Mesendoderm (in vitro differentiated cells): ENCODE data around the gene NECTIN2.
"Not testable (repeated sequence)": the region's sequence is repeated elsewhere in the genome, so short reads cannot be mapped to it uniquely, and the experiment has no call there.

ENCODE experiments used
- DNase-seq: peaks from one replicate; pipeline ENCODE4 v3.0.0; 2013
- H2AK5ac ChIP-seq: 2 replicates; pipeline ENCODE4 v1.6.1; 2013; ENCODE audit warnings: low read length, inconsistent platforms
- H2BK120ac ChIP-seq: 2 replicates; pipeline ENCODE4 v1.6.1; 2013; ENCODE audit warnings: low read depth, mild to moderate bottlenecking, low read length, moderate library complexity, mixed read lengths
- H2BK15ac ChIP-seq: replicated peaks from 2 replicates; pipeline ENCODE4 v1.6.1; 2013; ENCODE audit warnings: low read depth, mild to moderate bottlenecking, moderate library complexity
- H2BK5ac ChIP-seq: 2 replicates; pipeline ENCODE4 v1.6.1; 2013; ENCODE audit warnings: low read length, inconsistent platforms
- H3K18ac ChIP-seq: 2 replicates; pipeline ENCODE4 v1.6.1; 2013; ENCODE audit warnings: mild to moderate bottlenecking, low read length, mixed read lengths
- H3K23ac ChIP-seq: one replicate; pipeline ENCODE4 v1.6.1; 2013; ENCODE audit warnings: low read length
- H3K27ac ChIP-seq: 2 replicates; pipeline ENCODE4 v1.5.1; 2013; ENCODE audit warnings: low read depth, mild to moderate bottlenecking, inconsistent platforms, low read length, moderate library complexity
- H3K27me3 ChIP-seq: 2 replicates; pipeline ENCODE4 v1.6.1; 2013; ENCODE audit warnings: low read length, control low read depth, mild to moderate bottlenecking, inconsistent platforms; ENCODE audit not compliant: insufficient read depth, poor library complexity
- H3K36me3 ChIP-seq: 2 replicates; pipeline ENCODE4 v1.6.1; 2013; ENCODE audit warnings: low read length, inconsistent platforms; ENCODE audit not compliant: control insufficient read depth, insufficient read depth
- H3K4ac ChIP-seq: one replicate; pipeline ENCODE4 v1.6.1; 2013; ENCODE audit warnings: low read depth, mild to moderate bottlenecking, low read length, moderate library complexity
- H3K4me1 ChIP-seq: 2 replicates; pipeline ENCODE4 v1.6.1; 2013; ENCODE audit warnings: low read depth, low read length, inconsistent platforms; ENCODE audit not compliant: control insufficient read depth
- H3K4me2 ChIP-seq: 2 replicates; pipeline ENCODE4 v1.6.1; 2013; ENCODE audit warnings: low read length
- H3K4me3 ChIP-seq: 2 replicates; pipeline ENCODE4 v1.5.1; 2013; ENCODE audit warnings: mild to moderate bottlenecking, low read length
- H3K56ac ChIP-seq: one replicate; pipeline ENCODE4 v1.6.1; 2013; ENCODE audit warnings: low read length
- H3K79me1 ChIP-seq: 2 replicates; pipeline ENCODE4 v1.6.1; 2013; ENCODE audit warnings: low read length, inconsistent platforms
- H3K79me2 ChIP-seq: 2 replicates; pipeline ENCODE4 v1.6.1; 2013; ENCODE audit warnings: mild to moderate bottlenecking, low read length; ENCODE audit not compliant: control insufficient read depth, insufficient read depth
- H3K9ac ChIP-seq: 2 replicates; pipeline ENCODE4 v1.6.1; 2013; ENCODE audit warnings: low read length, inconsistent platforms
- H4K5ac ChIP-seq: one replicate; pipeline ENCODE4 v1.6.1; 2013; ENCODE audit warnings: low read length
- H4K8ac ChIP-seq: one replicate; pipeline ENCODE4 v1.6.1; 2013; ENCODE audit warnings: low read depth, mild to moderate bottlenecking, control low read depth, low read length, moderate library complexity
- WGBS: extraction: QIAGEN DNeasy Blood & Tissue Kit; methylation state at CpG from one replicate; pipeline ENCODE4 v1.1.7; 2013; ENCODE audit warnings: low lambda C conversion rate, missing lambda C conversion rate; ENCODE audit not compliant: insufficient coverage; ENCODE audit errors: extremely low coverage; 5-methylcytosine and 5-hydroxymethylcytosine counted together

NECTIN2 gene

GRCh38 chr19:44888335-44888734, 42.2 kb downstream of the NECTIN2 start:
- H3K4me1 ChIP-seq, H3K36me3 ChIP-seq, H3K18ac ChIP-seq, H3K4me3 ChIP-seq, H4K8ac ChIP-seq, H2BK5ac ChIP-seq, DNase-seq, H3K4ac ChIP-seq, H2AK5ac ChIP-seq, H4K5ac ChIP-seq, H2BK120ac ChIP-seq, H3K27me3 ChIP-seq, H3K4me2 ChIP-seq, H3K27ac ChIP-seq, H3K56ac ChIP-seq, H2BK15ac ChIP-seq, H3K9ac ChIP-seq, H3K23ac ChIP-seq: not testable (repeated sequence)
- H3K79me1 ChIP-seq, result peaks cover 10% of the 10 kb centered on the region
- H3K79me2 ChIP-seq, result peaks cover 20% of the 10 kb centered on the region
- WGBS, result no CpG with 5 or more reads among the region's 5 CpGs

GRCh38 chr19:44889830-44890365, 43.8 kb downstream of the NECTIN2 start:
- Histone ChIP-seq H2BK5ac (no peak overlapping the region), H3K56ac (peak overlapping the region; percentile 73), H3K18ac (peak overlapping the region; percentile 24), H3K23ac (no peak overlapping the region), H4K5ac (no peak overlapping the region), H3K27ac (peak overlapping the region; percentile 62), H2BK15ac (no peak overlapping the region), H3K27me3 (no peaks in the 10 kb centered on the region), H3K79me2 (peaks cover 29% of the 10 kb centered on the region), H3K4me1 (no peaks in the 10 kb centered on the region), H2AK5ac (no peak overlapping the region), H4K8ac (no peak overlapping the region), H3K4me3 (no peak overlapping the region), H3K4me2 (peak overlapping the region; percentile 42), H3K79me1 (peaks cover 15% of the 10 kb centered on the region), H2BK120ac (no peak overlapping the region), H3K4ac (no peak overlapping the region), H3K9ac (peak overlapping the region; percentile 66), H3K36me3 (peaks cover 11% of the 10 kb centered on the region)
- no peak for DNase-seq
- WGBS, result no CpG with 5 or more reads among the region's 17 CpGs

- no peak overlapping the region for H2AK5ac ChIP-seq
- H3K4me3 ChIP-seq, result no peak overlapping the region
- H3K9ac ChIP-seq, result peak overlapping the region; percentile 66
- H3K4ac ChIP-seq, result no peak overlapping the region
- no peak overlapping the region for H2BK15ac ChIP-seq
- peaks cover 13% of the 10 kb centered on the region for H3K36me3 ChIP-seq
- H3K4me2 ChIP-seq, result peak overlapping the region; percentile 42
- peak overlapping the region; percentile 62 for H3K27ac ChIP-seq
- peaks cover 30% of the 10 kb centered on the region for H3K79me2 ChIP-seq
- no peak overlapping the region for H2BK120ac ChIP-seq
- no peak overlapping the region for H4K5ac ChIP-seq
- DNase-seq, result peak; percentile 100
- H3K23ac ChIP-seq, result no peak overlapping the region
- H3K56ac ChIP-seq, result peak overlapping the region; percentile 73
- peaks cover 17% of the 10 kb centered on the region for H3K79me1 ChIP-seq
- no peaks in the 10 kb centered on the region for H3K4me1 ChIP-seq
- no peak overlapping the region for H4K8ac ChIP-seq
- peak overlapping the region; percentile 24 for H3K18ac ChIP-seq
- no peaks in the 10 kb centered on the region for H3K27me3 ChIP-seq
- no peak overlapping the region for H2BK5ac ChIP-seq
- WGBS, result no CpG with 5 or more reads among the region's 40 CpGs
Measured at GRCh38 chr19:44890366-44891015, 44.4 kb downstream of the NECTIN2 start.

GRCh38 chr19:44891016-44891882, 45.2 kb downstream of the NECTIN2 start, which contains the start of gene TOMM40:
TOMM40 (plus strand) TSS chr19:44891254; CDS start chr19:44891416, 162 bp downstream.
- WGBS, result no CpG with 5 or more reads among the region's 81 CpGs
- H3K36me3 ChIP-seq, result peaks cover 15% of the 10 kb centered on the region

GRCh38 chr19:44892932-44893331, 46.8 kb downstream of the NECTIN2 start:
- DNase-seq, result no peak
- Histone ChIP-seq H2BK15ac (no peak overlapping the region), H3K4ac (no peak overlapping the region), H3K4me2 (no peak overlapping the region), H3K9ac (no peak overlapping the region), H3K27ac (no peak overlapping the region), H4K5ac (no peak overlapping the region), H4K8ac (no peak overlapping the region), H2AK5ac (no peak overlapping the region), H2BK120ac (no peak overlapping the region), H2BK5ac (no peak overlapping the region), H3K79me2 (peaks cover 30% of the 10 kb centered on the region), H3K36me3 (peaks cover 13% of the 10 kb centered on the region), H3K18ac (no peak overlapping the region), H3K27me3 (no peaks in the 10 kb centered on the region), H3K4me3 (no peak overlapping the region), H3K4me1 (no peaks in the 10 kb centered on the region), H3K79me1 (peaks cover 24% of the 10 kb centered on the region), H3K56ac (no peak overlapping the region), H3K23ac (no peak overlapping the region)
- WGBS, result no CpG with 5 or more reads among the region's 7 CpGs

More at GRCh38 chr19:44891016-44891882, 45.2 kb downstream of the NECTIN2 start, which contains the start of gene TOMM40:
- peak within 1 kb of the TSS; percentile 70 for H3K18ac ChIP-seq
- peaks cover 30% of the 10 kb centered on the region for H3K79me2 ChIP-seq
- peak within 1 kb of the TSS; percentile 90 for H3K56ac ChIP-seq
- H3K4me3 ChIP-seq, result peak within 1 kb of the TSS; percentile 95
- peaks cover 21% of the 10 kb centered on the region for H3K79me1 ChIP-seq
- no peak within 1 kb of the TSS for H3K23ac ChIP-seq
- H4K8ac ChIP-seq, result no peak within 1 kb of the TSS
- no peak within 1 kb of the TSS for H2BK120ac ChIP-seq
- H2AK5ac ChIP-seq, result no peak within 1 kb of the TSS
- H4K5ac ChIP-seq, result no peak within 1 kb of the TSS
- H2BK5ac ChIP-seq, result no peak within 1 kb of the TSS
- H3K4ac ChIP-seq, result peak within 1 kb of the TSS; percentile 41
- H3K27ac ChIP-seq, result peak within 1 kb of the TSS; percentile 81
- H2BK15ac ChIP-seq, result no peak within 1 kb of the TSS
- peak; percentile 70 for DNase-seq
- peak within 1 kb of the TSS; percentile 92 for H3K9ac ChIP-seq
- H3K27me3 ChIP-seq, result no peaks in the 10 kb centered on the region
- peak within 1 kb of the TSS; percentile 51 for H3K4me2 ChIP-seq
- no peaks in the 10 kb centered on the region for H3K4me1 ChIP-seq
